ENCODE results near the gene PLEKHO2. TPM values are rescaled to one million over a fixed set of nuclear protein-coding genes. Genes with fewer than 3 reads are reported as not detected.
"Not testable (repeated sequence)": the region's sequence is repeated elsewhere in the genome, so short reads cannot be mapped to it uniquely, and the experiment has no call there.

Gene PLEKHO2, protein sequence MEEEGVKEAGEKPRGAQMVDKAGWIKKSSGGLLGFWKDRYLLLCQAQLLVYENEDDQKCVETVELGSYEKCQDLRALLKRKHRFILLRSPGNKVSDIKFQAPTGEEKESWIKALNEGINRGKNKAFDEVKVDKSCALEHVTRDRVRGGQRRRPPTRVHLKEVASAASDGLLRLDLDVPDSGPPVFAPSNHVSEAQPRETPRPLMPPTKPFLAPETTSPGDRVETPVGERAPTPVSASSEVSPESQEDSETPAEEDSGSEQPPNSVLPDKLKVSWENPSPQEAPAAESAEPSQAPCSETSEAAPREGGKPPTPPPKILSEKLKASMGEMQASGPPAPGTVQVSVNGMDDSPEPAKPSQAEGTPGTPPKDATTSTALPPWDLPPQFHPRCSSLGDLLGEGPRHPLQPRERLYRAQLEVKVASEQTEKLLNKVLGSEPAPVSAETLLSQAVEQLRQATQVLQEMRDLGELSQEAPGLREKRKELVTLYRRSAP
- 12.4 and 12.7 TPM in 2 replicates for total RNA-seq
- polyA plus RNA-seq: 15.1 and 19.7 TPM in 2 replicates

GRCh38 chr15:64841344-64842095 lies at the start of gene PLEKHO2:
Gene PLEKHO2 (plus strand): TSS chr15:64841915. CDS start chr15:64842017, 102 bp downstream.
- Histone ChIP-seq H3K79me2 (peaks cover 43% of the 10 kb centered on the region), H4K20me1 (ENCODE audit: insufficient read depth, poor library complexity, severe bottlenecking) (peaks cover 6% of the 10 kb centered on the region), H3K4me3 (peak within 1 kb of the TSS; percentile 87), H3K36me3 (replicated peaks; ENCODE audit: insufficient read depth, low read depth) (no peaks in the 10 kb centered on the region), H3K27ac (peak within 1 kb of the TSS; percentile 87), H3K9me3 (ENCODE audit: low read depth) (no peaks in the 10 kb centered on the region), H2AFZ (peak within 1 kb of the TSS; percentile 78), H3K9me2 (replicated peaks; ENCODE audit: insufficient read depth) (no peaks in the 10 kb centered on the region), H3K27me3 (no peaks in the 10 kb centered on the region), H3K4me2 (peak within 1 kb of the TSS; percentile 94), H3K4me1 (ENCODE audit: insufficient read depth) (peaks cover 25% of the 10 kb centered on the region)
- TF ChIP-seq EZH2 (IDR thresholded peaks at IDR 0.05; ENCODE audit: borderline replicate concordance): no peak
- TF ChIP-seq CTCF (IDR thresholded peaks at IDR 0.05; ENCODE audit: poor library complexity): peak; percentile 28
- whole genome bisulfite sequencing (ENCODE audit: low lambda C conversion rate, missing lambda C conversion rate): 0% methylated on average over 12 of the region's 75 CpGs
- peak; percentile 96 for DNase-seq (ENCODE audit: low spot score)

DNA sequence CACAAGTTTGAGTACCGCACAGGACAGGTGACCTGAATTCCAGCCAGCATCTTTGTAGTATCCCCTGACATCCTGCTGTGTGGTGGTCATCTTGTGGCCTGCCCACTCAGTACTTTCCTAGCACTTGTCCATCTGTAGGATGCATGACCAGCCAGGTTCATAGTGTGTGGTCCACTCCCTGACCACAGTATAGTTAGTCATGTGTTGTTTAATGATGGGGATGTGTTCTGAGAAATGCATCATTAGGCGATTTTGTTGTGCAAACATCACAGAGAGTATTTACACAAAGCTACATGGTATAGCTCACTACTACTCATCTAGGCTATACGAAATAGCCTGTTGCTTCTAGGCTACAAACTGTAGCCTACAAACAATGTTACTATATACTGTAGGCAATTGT lies 49.4 kb upstream of the PLEKHO2 start:
- no peaks in the 10 kb centered on the region for H3K9me3 ChIP-seq (ENCODE audit: low read depth)
- TF ChIP-seq EZH2 (IDR thresholded peaks at IDR 0.05; ENCODE audit: borderline replicate concordance) (no peak), EZH2phosphoT487 (IDR thresholded peaks at IDR 0.05; ENCODE audit: low read depth, severe bottlenecking, unreplicated experiment) (no peak)

GRCh38 chr15:64795299-64795698 lies 46.4 kb upstream of the PLEKHO2 start:
- H3K4me1 ChIP-seq (ENCODE audit: insufficient read depth); H3K36me3 ChIP-seq (replicated peaks; ENCODE audit: insufficient read depth, low read depth); H2AFZ ChIP-seq; H3K9me3 ChIP-seq (ENCODE audit: low read depth); H3K79me2 ChIP-seq; H4K20me1 ChIP-seq (ENCODE audit: insufficient read depth, poor library complexity, severe bottlenecking); H3K27ac ChIP-seq; H3K27me3 ChIP-seq; H3K9me2 ChIP-seq (replicated peaks; ENCODE audit: insufficient read depth); H3K4me3 ChIP-seq; H3K4me2 ChIP-seq; DNase-seq (ENCODE audit: low spot score): not testable (repeated sequence)
- 97% methylated on average over 7 of the region's 7 CpGs for WGBS (ENCODE audit: low lambda C conversion rate, missing lambda C conversion rate)

More for the DNA sequence above, 49.4 kb upstream of the PLEKHO2 start:
- Histone ChIP-seq H3K9me2 (replicated peaks; ENCODE audit: insufficient read depth) (no peaks in the 10 kb centered on the region), H3K4me2 (no peak overlapping the region), H2AFZ (no peak overlapping the region), H3K79me2 (no peaks in the 10 kb centered on the region), H3K4me3 (no peak overlapping the region), H3K27ac (no peak overlapping the region), H3K27me3 (no peaks in the 10 kb centered on the region), H4K20me1 (ENCODE audit: insufficient read depth, poor library complexity, severe bottlenecking) (no peaks in the 10 kb centered on the region), H3K36me3 (replicated peaks; ENCODE audit: insufficient read depth, low read depth) (no peaks in the 10 kb centered on the region), H3K4me1 (ENCODE audit: insufficient read depth) (no peaks in the 10 kb centered on the region)
- DNase-seq (ENCODE audit: low spot score): no peak
- 83% methylated on average over 3 of the region's 3 CpGs for WGBS (ENCODE audit: low lambda C conversion rate, missing lambda C conversion rate)

GRCh38 chr15:64795921-64796320 lies 45.8 kb upstream of the PLEKHO2 start:
- H2AFZ ChIP-seq; DNase-seq (ENCODE audit: low spot score); H3K27me3 ChIP-seq; H3K4me3 ChIP-seq; H4K20me1 ChIP-seq (ENCODE audit: insufficient read depth, poor library complexity, severe bottlenecking); H3K36me3 ChIP-seq (replicated peaks; ENCODE audit: insufficient read depth, low read depth); H3K9me2 ChIP-seq (replicated peaks; ENCODE audit: insufficient read depth); H3K27ac ChIP-seq; H3K4me2 ChIP-seq; H3K4me1 ChIP-seq (ENCODE audit: insufficient read depth); H3K79me2 ChIP-seq; H3K9me3 ChIP-seq (ENCODE audit: low read depth): not testable (repeated sequence)
- 86% methylated on average over 9 of the region's 9 CpGs for WGBS (ENCODE audit: low lambda C conversion rate, missing lambda C conversion rate)

DNA sequence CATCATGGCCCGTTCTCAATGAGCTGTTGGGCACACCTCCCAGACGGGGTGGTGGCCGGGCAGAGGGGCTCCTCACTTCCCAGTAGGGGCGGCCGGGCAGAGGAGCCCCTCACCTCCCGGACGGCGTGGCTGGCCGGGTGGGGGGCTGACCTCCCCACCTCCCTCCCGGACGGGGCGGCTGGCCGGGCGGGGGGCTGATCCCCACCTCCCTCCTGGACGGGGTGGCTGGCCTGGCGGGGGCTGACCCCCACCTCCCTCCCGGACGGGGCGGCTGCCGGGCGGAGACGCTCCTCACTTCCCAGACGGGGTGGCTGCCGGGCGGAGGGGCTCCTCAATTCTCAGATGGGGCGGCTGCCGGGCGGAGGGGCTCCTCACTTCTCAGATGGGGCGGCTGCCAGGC lies 42.8 kb upstream of the PLEKHO2 start:
- no CpG with 5 or more reads among the region's 29 CpGs for WGBS (ENCODE audit: low lambda C conversion rate, missing lambda C conversion rate)
- H3K4me2 ChIP-seq; H3K9me2 ChIP-seq (replicated peaks; ENCODE audit: insufficient read depth); H3K4me3 ChIP-seq; H3K4me1 ChIP-seq (ENCODE audit: insufficient read depth); H3K9me3 ChIP-seq (ENCODE audit: low read depth); H4K20me1 ChIP-seq (ENCODE audit: insufficient read depth, poor library complexity, severe bottlenecking); H3K79me2 ChIP-seq; H3K36me3 ChIP-seq (replicated peaks; ENCODE audit: insufficient read depth, low read depth); H2AFZ ChIP-seq; H3K27me3 ChIP-seq; H3K27ac ChIP-seq; DNase-seq (ENCODE audit: low spot score): not testable (repeated sequence)

Data from hepatocyte (in vitro differentiated cells).